ENCODE data around the gene SKIL.

GRCh38 chr3:170405101-170405500 is 47.6 kb downstream of the SKIL start:
- TF ChIP-seq CTCF (IDR thresholded peaks at IDR 0.05 in 8 of 11, conservative IDR thresholded peaks at IDR 0.05 in 3 of 11) = no peak
- TF ChIP-seq POLR2AphosphoS5 (IDR thresholded peaks at IDR 0.05) = no peak
